SK-N-SH treated with all-trans-retinoic acid at 6 μM for 48 hours (cell line): ENCODE data around the gene HRH1.

Source experiments
- ATAC-seq: fragments of 200-7000 bp; cut with Tn5 transposase; 3 replicates; pipeline ENCODE4 v1.9.1; 2020; ENCODE audit warnings: mild to moderate bottlenecking, moderate library complexity
- ARNTL ChIP-seq: fragments of 450-650 bp; formaldehyde crosslinking; IDR thresholded peaks from 2 replicates; pipeline ENCODE4 v1.5.0; 2020; ENCODE audit warnings: low read depth, mild to moderate bottlenecking, moderate library complexity, borderline replicate concordance
- BACH2 ChIP-seq: fragments of 250-450 bp; sonication (Bioruptor Pico); IDR thresholded peaks from 2 replicates; pipeline ENCODE4 v1.9.0; 2021; ENCODE audit warnings: mild to moderate bottlenecking, borderline replicate concordance
- CREB5 ChIP-seq: fragments of 250-450 bp; sonication (Bioruptor Pico); IDR thresholded peaks from 2 replicates; pipeline ENCODE4 v1.5.1; 2020; ENCODE audit warnings: low read depth, mild to moderate bottlenecking, moderate library complexity
- CSDC2 ChIP-seq: fragments of 250-450 bp; sonication (Bioruptor Pico); IDR thresholded peaks from 2 replicates; pipeline ENCODE4 v1.5.0; 2020; ENCODE audit warnings: mild to moderate bottlenecking, moderate library complexity
- CSRNP3 ChIP-seq: fragments of 250-450 bp; sonication (Bioruptor Pico); IDR thresholded peaks from 2 replicates; pipeline ENCODE4 v1.5.1; 2021; ENCODE audit warnings: mild to moderate bottlenecking, moderate library complexity
- ESRRG ChIP-seq: fragments of 250-450 bp; sonication (Bioruptor Pico); IDR thresholded peaks from 2 replicates; pipeline ENCODE4 v1.6.1; 2021; ENCODE audit warnings: mild to moderate bottlenecking
- GLIS3 ChIP-seq: fragments of 250-450 bp; sonication (Bioruptor Pico); IDR thresholded peaks from 2 replicates; pipeline ENCODE4 v1.5.0; 2020; ENCODE audit warnings: mild to moderate bottlenecking, moderate library complexity
- OSR1 ChIP-seq: fragments of 250-450 bp; sonication (Bioruptor Pico); IDR thresholded peaks from 2 replicates; pipeline ENCODE4 v1.8.0; 2022; ENCODE audit warnings: moderate library complexity, mild to moderate bottlenecking, inconsistent platforms
- PATZ1 ChIP-seq: fragments of 250-450 bp; sonication (Bioruptor Pico); IDR thresholded peaks from 2 replicates; pipeline ENCODE4 v1.8.0; 2020; ENCODE audit warnings: mild to moderate bottlenecking, moderate library complexity, borderline replicate concordance
- POU6F1 ChIP-seq: fragments of 250-450 bp; sonication (Bioruptor Pico); IDR thresholded peaks from 2 replicates; pipeline ENCODE4 v1.8.0; 2021; ENCODE audit warnings: low read depth, mild to moderate bottlenecking, moderate library complexity, borderline replicate concordance
- PPARA ChIP-seq: fragments of 250-450 bp; sonication (Bioruptor Pico); IDR thresholded peaks from 2 replicates; pipeline ENCODE4 v1.5.0; 2020; ENCODE audit warnings: mild to moderate bottlenecking, borderline replicate concordance
- SNAI2 ChIP-seq: fragments of 250-450 bp; sonication (Bioruptor Pico); IDR thresholded peaks from 2 replicates; pipeline ENCODE4 v1.5.0; 2020; ENCODE audit warnings: mild to moderate bottlenecking, moderate library complexity
- TCF4 ChIP-seq: fragments of 250-450 bp; sonication (Bioruptor Pico); IDR thresholded peaks from 2 replicates; pipeline ENCODE4 v1.8.0; 2021; ENCODE audit warnings: mild to moderate bottlenecking, moderate library complexity, borderline replicate concordance
- TOX ChIP-seq: fragments of 250-450 bp; sonication (Bioruptor Pico); IDR thresholded peaks from 2 replicates; pipeline ENCODE4 v1.8.0; 2021; ENCODE audit warnings: mild to moderate bottlenecking, moderate library complexity, borderline replicate concordance
- TSHZ2 ChIP-seq: fragments of 250-450 bp; sonication (Bioruptor Pico); IDR thresholded peaks from 2 replicates; pipeline ENCODE4 v1.5.0; 2020; ENCODE audit warnings: mild to moderate bottlenecking, moderate library complexity
- ZC3H10 ChIP-seq: fragments of 250-450 bp; sonication (Bioruptor Pico); IDR thresholded peaks from 2 replicates; pipeline ENCODE4 v1.5.1; 2021; ENCODE audit warnings: mild to moderate bottlenecking, moderate library complexity
- ZFP3 ChIP-seq: fragments of 250-450 bp; sonication (Bioruptor Pico); IDR thresholded peaks from 2 replicates; pipeline ENCODE4 v1.5.0; 2020; ENCODE audit warnings: mild to moderate bottlenecking, moderate library complexity
- ZFP30 ChIP-seq: fragments of 450-650 bp; formaldehyde crosslinking; IDR thresholded peaks from 2 replicates; pipeline ENCODE4 v1.5.0; 2022; ENCODE audit warnings: mild to moderate bottlenecking, moderate library complexity
- ZNF565 ChIP-seq: fragments of 450-650 bp; formaldehyde crosslinking; conservative IDR thresholded peaks from 2 replicates; pipeline ENCODE4 v1.5.0; 2020; ENCODE audit warnings: low read depth, mild to moderate bottlenecking, moderate library complexity
- ZNF8 ChIP-seq: fragments of 450-650 bp; formaldehyde crosslinking; IDR thresholded peaks from 2 replicates; pipeline ENCODE4 v1.5.0; 2020; ENCODE audit warnings: mild to moderate bottlenecking, moderate library complexity

The HRH1 gene

GRCh38 chr3:11187681-11188080 lies 33.4 kb downstream of the HRH1 start:
- no peak for ATAC-seq
- TF ChIP-seq ARNTL (CRISPR knock-in tag) (no peak), OSR1 (no peak), CREB5 (CRISPR knock-in tag) (no peak), ZNF8 (no peak)

- no peak for TF ChIP-seq TCF4 (CRISPR knock-in tag)
- TF ChIP-seq ZFP3: no peak
- no peak for TF ChIP-seq TSHZ2
- no peak for TF ChIP-seq ZFP30
- no peak for TF ChIP-seq CREB5 (CRISPR knock-in tag)
- TF ChIP-seq TOX: no peak
- no peak for TF ChIP-seq PPARA
- no peak for TF ChIP-seq ZNF565 (CRISPR knock-in tag)
- TF ChIP-seq SNAI2 (CRISPR knock-in tag): no peak
- ATAC-seq: no peak
Measured at GRCh38 chr3:11188231-11188630, 33.9 kb downstream of the HRH1 start.

- ATAC-seq: peak; percentile 37
- peak; percentile 40; the same call in 1 of the 2 replicates for TF ChIP-seq ZFP3
- no peak for TF ChIP-seq CSDC2
- TF ChIP-seq PATZ1 (CRISPR knock-in tag): no peak
- TF ChIP-seq PPARA: no peak
- no peak for TF ChIP-seq GLIS3 (CRISPR knock-in tag)
- no peak for TF ChIP-seq ARNTL (CRISPR knock-in tag)
Measured at GRCh38 chr3:11195201-11195600, 40.9 kb downstream of the HRH1 start.

GRCh38 chr3:11195721-11196332 lies 41.5 kb downstream of the HRH1 start:
- 0 out of 2 replicates have a peak, but pooled peaks have one; percentile 13 for TF ChIP-seq ZFP3
- TF ChIP-seq PATZ1 (CRISPR knock-in tag): peak; percentile 68; the same call in 1 of the 2 replicates
- TF ChIP-seq GLIS3 (CRISPR knock-in tag): no peak
- peak; percentile 73 for ATAC-seq

GRCh38 chr3:11197484-11197883 lies 43.2 kb downstream of the HRH1 start:
- no peak for ATAC-seq
- TF ChIP-seq POU6F1 (CRISPR knock-in tag) (no peak), PPARA (no peak), BACH2 (no peak), ARNTL (CRISPR knock-in tag) (no peak), ZC3H10 (CRISPR knock-in tag) (0 out of 2 replicates have a peak, but pooled peaks have one; percentile 12), OSR1 (no peak), CSDC2 (no peak), CSRNP3 (CRISPR knock-in tag) (peak; percentile 72; the same call in 1 of the 2 replicates), ZFP30 (no peak), TOX (no peak), ESRRG (CRISPR knock-in tag) (peak; percentile 77; the same call in 1 of the 2 replicates), GLIS3 (CRISPR knock-in tag) (no peak)
